Esophagus (tissue), 2 donors: ENCODE data around the gene YAP1. TPM values are rescaled to one million over a fixed set of nuclear protein-coding genes. Genes with fewer than 3 reads are reported as not detected.

ENCODE experiments used
- H3K27ac ChIP-seq, 2 donors: one replicate each; pipeline ENCODE4 v1.5.1; 2013; ENCODE audit warnings: low read depth in 2 of 2, mild to moderate bottlenecking in 2 of 2, inconsistent platforms in 1 of 2, low read length in 1 of 2, moderate library complexity in 1 of 2
- H3K27me3 ChIP-seq, 2 donors: one replicate each; pipeline ENCODE4 v1.6.1; 2013; ENCODE audit warnings: low read length in 2 of 2, control low read depth in 1 of 2, mild to moderate bottlenecking in 1 of 2; ENCODE audit not compliant: insufficient read depth in 2 of 2, control insufficient read depth in 1 of 2
- H3K36me3 ChIP-seq, 2 donors: one replicate each; pipeline ENCODE4 v1.6.1; 2013; ENCODE audit warnings: low read length in 1 of 2; ENCODE audit not compliant: control insufficient read depth in 2 of 2, insufficient read depth in 2 of 2
- H3K4me1 ChIP-seq, 2 donors: one replicate each; pipeline ENCODE4 v1.6.1; 2013; ENCODE audit warnings: low read length in 1 of 2; ENCODE audit not compliant: control insufficient read depth in 2 of 2, insufficient read depth in 2 of 2
- H3K4me3 ChIP-seq, 2 donors: one replicate each; pipeline ENCODE4 v1.5.1; 2013; ENCODE audit warnings: low read length in 2 of 2, mild to moderate bottlenecking in 2 of 2, low read depth in 1 of 2, moderate library complexity in 1 of 2
- H3K9me3 ChIP-seq, 2 donors: one replicate each; pipeline ENCODE4 v1.6.1; 2013; ENCODE audit warnings: mild to moderate bottlenecking in 2 of 2, low read depth in 1 of 2, low read length in 1 of 2, moderate library complexity in 1 of 2; ENCODE audit not compliant: control insufficient read depth in 2 of 2, insufficient read depth in 1 of 2
- WGBS, 2 donors: extraction: QIAGEN DNeasy Blood & Tissue Kit; methylation state at CpG; one replicate each; pipeline ENCODE4 v1.1.7; 2013; 5-methylcytosine and 5-hydroxymethylcytosine counted together
- polyA plus RNA-seq, 2 donors: library from polyadenylated mRNA; stranded (reverse); fragments of 200-250 nt; gene quantifications; one replicate each; pipeline ENCODE4 v1.2.3, GENCODE V29; 2013
- donor health status: healthy with polysubstance abuse.
- donor health status: Bipolar disorder and iron deficiency.

The YAP1 gene
- polyA plus RNA-seq, 2 donors: 30.6 to 39.5 TPM

GRCh38 chr11:102274628-102275027 lies 164.4 kb downstream of the YAP1 start:
- Histone ChIP-seq H3K27me3 (no peaks in the 10 kb centered on the region), H3K9me3 (no peaks in the 10 kb centered on the region), H3K4me1 (no peaks in the 10 kb centered on the region), H3K36me3 (no peaks in the 10 kb centered on the region), H3K27ac (no peak overlapping the region), H3K4me3 (no peak overlapping the region)
- WGBS, 2 donors: 83% methylated on average over 3 of the region's 3 CpGs

DNA sequence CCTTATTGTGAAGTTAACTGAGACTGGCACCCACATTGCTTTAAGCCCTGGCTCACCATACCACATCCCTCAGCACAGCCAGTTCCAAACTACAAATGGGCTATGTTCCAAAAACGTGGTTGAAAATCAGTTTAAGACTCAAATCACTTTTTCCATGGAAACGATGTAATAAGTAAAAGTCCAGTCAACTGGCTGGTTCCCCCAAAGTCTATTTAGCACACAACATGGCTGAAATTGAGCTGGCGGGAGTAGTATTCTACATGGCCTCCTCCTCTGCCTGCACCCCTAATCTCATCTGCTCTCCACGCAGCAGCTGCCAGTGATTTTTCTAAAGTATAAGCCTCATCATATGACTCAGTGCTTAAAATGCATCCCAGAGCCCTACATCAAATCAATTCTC lies 166.1 kb downstream of the YAP1 start:
- Histone ChIP-seq H3K27ac (no peak overlapping the region), H3K4me1 (no peaks in the 10 kb centered on the region), H3K4me3 (no peak overlapping the region), H3K9me3 (no peaks in the 10 kb centered on the region), H3K36me3 (no peaks in the 10 kb centered on the region), H3K27me3 (no peaks in the 10 kb centered on the region)
- 49 to 53% methylated on average over 4 of the region's 4 CpGs for WGBS, 2 donors

DNA sequence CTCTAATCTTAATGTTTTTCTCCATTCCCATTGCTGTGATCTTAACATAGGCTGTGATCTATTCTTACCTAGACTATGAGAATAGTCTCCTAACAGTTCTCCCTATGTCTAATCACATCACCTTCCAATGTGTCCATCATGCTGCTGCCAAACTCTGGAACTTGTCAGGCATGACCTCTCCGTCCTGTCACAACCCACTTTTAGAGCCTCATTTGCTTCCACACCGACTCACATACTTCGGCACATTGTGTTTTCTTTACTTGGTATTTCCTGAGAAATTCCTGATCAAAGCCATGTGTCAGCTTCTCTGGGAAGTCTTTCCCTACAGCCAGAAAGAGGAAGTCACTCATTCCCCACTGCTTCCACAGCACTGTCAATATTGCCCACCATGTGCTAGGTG lies 166.5 kb downstream of the YAP1 start:
- H3K36me3 ChIP-seq: no peaks in the 10 kb centered on the region
- H3K27ac ChIP-seq: no peak overlapping the region
- no peaks in the 10 kb centered on the region for H3K27me3 ChIP-seq
- no peak overlapping the region for H3K4me3 ChIP-seq
- no peaks in the 10 kb centered on the region for H3K9me3 ChIP-seq
- H3K4me1 ChIP-seq: no peaks in the 10 kb centered on the region
- 67 to 74% methylated on average over 3 of the region's 3 CpGs for WGBS, 2 donors

GRCh38 chr11:102279641-102280170 lies 169.5 kb downstream of the YAP1 start:
- 6 to 15% methylated on average over 13 of the region's 13 CpGs for WGBS, 2 donors
- Histone ChIP-seq H3K4me1 (no peaks in the 10 kb centered on the region), H3K27ac (no peak overlapping the region), H3K4me3 (peak overlapping the region in 1 of 2 donors; percentile 32), H3K9me3 (no peaks in the 10 kb centered on the region), H3K27me3 (no peaks in the 10 kb centered on the region), H3K36me3 (no peaks in the 10 kb centered on the region)

DNA sequence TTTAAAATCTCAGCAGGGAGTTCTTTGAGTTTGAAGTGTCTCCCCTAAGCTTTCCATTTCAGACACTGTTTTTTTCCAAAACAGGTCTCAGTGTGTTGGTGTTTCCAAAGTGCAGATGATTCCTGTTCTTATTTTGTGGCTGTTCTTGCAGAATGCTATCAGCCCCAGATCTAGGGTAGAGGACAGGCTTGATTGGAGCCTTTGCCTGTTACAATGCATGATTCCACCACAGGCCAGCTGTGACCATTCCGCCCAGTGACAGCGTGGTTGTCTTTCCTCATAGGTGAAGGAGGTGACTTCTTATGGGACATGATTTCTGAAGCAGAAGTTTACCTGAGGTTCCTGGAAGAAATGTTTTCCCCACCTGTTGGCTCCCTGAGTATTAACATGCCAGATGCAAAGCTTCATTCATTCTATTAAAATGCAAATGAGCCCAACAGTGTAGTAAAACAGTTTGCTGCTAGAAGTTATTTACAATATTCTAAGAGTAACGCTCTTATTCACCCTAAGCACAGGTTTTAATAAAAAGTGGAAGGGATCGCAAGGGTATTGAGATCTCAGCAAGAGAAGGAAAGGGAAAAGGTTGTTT lies 170.1 kb downstream of the YAP1 start:
- no peaks in the 10 kb centered on the region for H3K9me3 ChIP-seq
- H3K4me3 ChIP-seq: no peak overlapping the region
- H3K4me1 ChIP-seq: no peaks in the 10 kb centered on the region
- WGBS, 2 donors: 75 to 89% methylated on average over 4 of the region's 4 CpGs
- H3K27ac ChIP-seq: no peak overlapping the region
- no peaks in the 10 kb centered on the region for H3K27me3 ChIP-seq
- no peaks in the 10 kb centered on the region for H3K36me3 ChIP-seq

Other genes starting within 250 kb of the YAP1 start
- 1 to 10 TPM in 1 of 2 donors, under 1 TPM in 1; 0.69 to 1.3 TPM for gene CEP126, start 195.4 kb upstream of the YAP1 start, polyA plus RNA-seq
- gene ANGPTL5, start 193.9 kb upstream of the YAP1 start, polyA plus RNA-seq: under 1 TPM; 0.02 to 0.04 TPM
- gene CFAP300, start 63.0 kb upstream of the YAP1 start, polyA plus RNA-seq: under 1 TPM; 0.63 to 0.68 TPM
- gene BIRC3, start 207.0 kb downstream of the YAP1 start, polyA plus RNA-seq: 1 to 10 TPM; 2.2 to 9.8 TPM
- gene BIRC2, start 236.8 kb downstream of the YAP1 start, polyA plus RNA-seq: 10 to 100 TPM; 11.1 to 17.5 TPM